ENCODE measurements around the gene INPP4B. TPM values are rescaled to one million over a fixed set of nuclear protein-coding genes. Genes with fewer than 3 reads are reported as not detected.

The INPP4B gene
- total RNA-seq, 4 donors from 2014 or later: 38.9 to 48.7 (median 44.2) TPM

DNA sequence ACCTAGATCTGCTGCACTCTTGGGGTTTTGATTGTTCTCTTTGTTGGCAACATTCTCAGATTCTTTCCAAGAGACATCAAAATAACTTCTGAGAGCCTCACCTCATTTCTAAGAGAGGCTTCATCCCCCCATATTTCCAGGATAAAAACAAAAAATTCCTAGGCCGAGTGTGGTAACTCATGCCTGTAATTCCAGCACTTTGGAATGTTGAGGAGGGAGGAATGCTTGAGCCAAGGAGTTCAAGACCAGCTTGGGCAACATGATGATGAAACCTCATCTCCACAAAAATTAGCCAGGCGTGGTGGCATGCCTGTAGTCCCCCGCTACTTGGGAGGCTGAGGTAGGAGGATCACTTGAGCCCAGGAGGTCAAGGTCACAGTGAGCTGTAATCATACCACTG lies 477.0 kb downstream of the INPP4B start:
- no peaks in the 10 kb centered on the region for H3K9me3 ChIP-seq
- DNase-seq: no peak
- peaks cover 0 to 3% (median 0%) of the 10 kb centered on the region in 4 donors for H3K4me1 ChIP-seq
- TF ChIP-seq CTCF (IDR thresholded peaks at IDR 0.05) (no peak), POLR2A (IDR thresholded peaks at IDR 0.05) (no peak)
- no peaks in the 10 kb centered on the region for H3K27me3 ChIP-seq
- H3K27ac ChIP-seq: no peak overlapping the region
- no peaks in the 10 kb centered on the region for H3K36me3 ChIP-seq
- H3K4me3 ChIP-seq: no peak overlapping the region

GRCh38 chr4:142367418-142368180 lies 478.5 kb downstream of the INPP4B start:
- no peak for DNase-seq
- Histone ChIP-seq H3K9me3 (no peaks in the 10 kb centered on the region), H3K27ac (no peak overlapping the region), H3K4me3 (no peak overlapping the region), H3K27me3 (no peaks in the 10 kb centered on the region), H3K4me1 (peaks cover 0 to 3% (median 0%) of the 10 kb centered on the region in 4 donors), H3K36me3 (no peaks in the 10 kb centered on the region)
- TF ChIP-seq CTCF (IDR thresholded peaks at IDR 0.05) (no peak), POLR2A (IDR thresholded peaks at IDR 0.05) (no peak)

- H3K27me3 ChIP-seq: no peaks in the 10 kb centered on the region
- H3K36me3 ChIP-seq: no peaks in the 10 kb centered on the region
- H3K9me3 ChIP-seq: no peaks in the 10 kb centered on the region
- no peak for TF ChIP-seq CTCF (IDR thresholded peaks at IDR 0.05)
- no peak for TF ChIP-seq POLR2A (IDR thresholded peaks at IDR 0.05)
- DNase-seq: no peak
- no peak overlapping the region for H3K4me3 ChIP-seq
- peaks cover 0 to 3% (median 0%) of the 10 kb centered on the region in 4 donors for H3K4me1 ChIP-seq
- no peak overlapping the region for H3K27ac ChIP-seq
Measured at GRCh38 chr4:142366769-142367181, 479.3 kb downstream of the INPP4B start.

DNA sequence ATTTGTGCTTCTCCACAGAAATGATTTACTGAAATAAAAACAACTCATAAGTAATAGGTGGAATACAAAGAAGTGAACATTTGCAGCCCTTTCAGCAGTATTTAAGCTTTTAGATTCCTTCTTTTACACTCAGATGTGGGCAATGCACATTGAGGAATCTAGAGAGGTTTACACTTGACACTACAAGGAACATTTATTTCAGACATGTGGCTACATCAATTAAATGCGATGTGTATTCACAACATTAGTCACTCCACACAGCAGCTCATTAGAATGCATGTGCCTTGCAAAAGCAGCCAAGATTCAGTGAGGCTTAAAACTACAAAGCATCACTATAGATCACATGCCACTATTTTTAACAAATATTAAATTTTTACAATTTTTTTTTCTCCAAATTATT lies 480.7 kb downstream of the INPP4B start:
- Histone ChIP-seq H3K4me1 (peaks cover 0 to 3% (median 0%) of the 10 kb centered on the region in 4 donors), H3K36me3 (no peaks in the 10 kb centered on the region), H3K9me3 (no peaks in the 10 kb centered on the region), H3K27me3 (no peaks in the 10 kb centered on the region), H3K4me3 (no peak overlapping the region), H3K27ac (no peak overlapping the region)
- TF ChIP-seq CTCF (IDR thresholded peaks at IDR 0.05) (no peak), POLR2A (IDR thresholded peaks at IDR 0.05) (no peak)
- no peak for DNase-seq

- H3K9me3 ChIP-seq: no peaks in the 10 kb centered on the region
Measured at GRCh38 chr4:142363686-142364085, 482.4 kb downstream of the INPP4B start.

More at GRCh38 chr4:142363686-142364085, 482.4 kb downstream of the INPP4B start:
- DNase-seq: no peak
- no peak overlapping the region for H3K4me3 ChIP-seq
- H3K36me3 ChIP-seq: no peaks in the 10 kb centered on the region
- TF ChIP-seq CTCF (IDR thresholded peaks at IDR 0.05) (no peak), POLR2A (IDR thresholded peaks at IDR 0.05) (no peak)
- peaks cover 0 to 3% (median 0%) of the 10 kb centered on the region in 4 donors for H3K4me1 ChIP-seq
- no peak overlapping the region for H3K27ac ChIP-seq
- H3K27me3 ChIP-seq: no peaks in the 10 kb centered on the region

All from Peyer's patch (tissue), 4 donors.